Stimulated activated CD8-positive, alpha-beta memory T cell treated with anti-CD3 and anti-CD28 coated beads, Interleukin-2, amount 100 ng/mL, for 48 hours (primary cell): ENCODE results near the gene ERG.

Source experiments
- DNase-seq, 2 donors: peaks; one replicate each; pipeline ENCODE4 v3.0.0-alpha.2; 2020; ENCODE audit warnings: low read depth in 2 of 2

Gene ERG

GRCh38 chr21:38500073-38500472 lies 1.8 kb upstream of the ERG start:
- DNase-seq = no peak

DNA sequence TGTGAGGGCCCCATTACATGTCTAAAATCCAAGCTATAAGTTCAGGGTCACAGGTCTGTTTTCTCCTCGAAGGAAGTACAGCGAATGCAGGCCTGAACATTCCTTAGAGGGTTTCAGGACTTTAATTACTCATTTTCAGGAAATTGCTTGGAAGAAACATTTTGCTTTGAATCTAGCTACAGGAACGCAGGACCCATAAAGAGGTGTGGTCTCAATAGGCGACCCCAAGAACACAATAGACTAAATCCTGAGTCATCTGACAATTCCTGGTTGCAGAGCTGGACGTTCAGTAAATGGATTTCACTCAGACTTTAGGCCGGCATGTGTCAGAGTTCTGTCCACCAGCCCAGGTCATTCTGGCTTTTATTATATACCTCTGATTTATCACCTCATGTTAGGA lies 1.0 kb upstream of the ERG start:
- no peak for DNase-seq

DNA sequence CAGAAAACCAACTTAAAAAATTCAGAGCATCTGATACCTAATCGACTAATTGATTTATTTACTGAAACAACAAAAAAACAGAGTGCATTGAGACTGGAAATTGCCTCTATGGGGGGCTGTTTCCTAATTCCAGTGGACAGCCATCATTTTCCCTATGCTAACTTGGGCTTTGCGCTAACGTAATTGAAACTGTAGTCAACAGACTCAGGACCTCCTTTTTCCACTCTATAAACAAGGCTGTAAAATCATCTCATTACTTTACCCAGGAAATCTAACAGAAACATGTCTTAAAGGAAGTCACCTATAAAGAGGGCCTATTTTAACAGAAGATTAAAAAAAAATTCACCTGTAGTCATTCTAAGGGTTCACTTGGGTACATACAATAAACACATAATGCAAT lies 2.1 kb downstream of the ERG start:
- no peak for DNase-seq

- no peak for DNase-seq
These were observed 2.6 kb downstream of the ERG start for GRCh38 chr21:38495696-38496095.

GRCh38 chr21:38495242-38495641 lies 3.0 kb downstream of the ERG start:
- no peak for DNase-seq

GRCh38 chr21:38494703-38495102 lies 3.6 kb downstream of the ERG start:
- no peak for DNase-seq

DNA sequence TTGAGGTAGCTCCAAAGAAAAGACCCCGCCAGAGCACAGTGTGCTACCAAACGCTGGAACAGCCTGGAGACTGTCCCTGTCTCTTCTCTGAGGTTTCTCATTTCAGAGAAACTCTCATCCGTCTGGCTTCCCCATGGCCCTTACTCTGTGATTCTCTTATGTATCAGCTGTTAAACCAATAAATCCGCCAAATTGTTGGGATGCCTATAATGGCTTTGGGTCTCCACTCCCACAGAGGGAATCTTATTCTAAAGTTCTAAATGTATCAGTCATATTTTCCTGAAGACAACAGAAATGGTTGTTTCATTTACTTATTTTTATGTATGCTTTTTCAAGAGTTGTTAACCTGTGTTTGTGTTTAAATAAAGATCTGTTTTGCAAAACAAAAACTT lies 4.0 kb downstream of the ERG start:
- no peak for DNase-seq

GRCh38 chr21:38493549-38494250 lies 4.6 kb downstream of the ERG start:
- DNase-seq = no peak

DNA sequence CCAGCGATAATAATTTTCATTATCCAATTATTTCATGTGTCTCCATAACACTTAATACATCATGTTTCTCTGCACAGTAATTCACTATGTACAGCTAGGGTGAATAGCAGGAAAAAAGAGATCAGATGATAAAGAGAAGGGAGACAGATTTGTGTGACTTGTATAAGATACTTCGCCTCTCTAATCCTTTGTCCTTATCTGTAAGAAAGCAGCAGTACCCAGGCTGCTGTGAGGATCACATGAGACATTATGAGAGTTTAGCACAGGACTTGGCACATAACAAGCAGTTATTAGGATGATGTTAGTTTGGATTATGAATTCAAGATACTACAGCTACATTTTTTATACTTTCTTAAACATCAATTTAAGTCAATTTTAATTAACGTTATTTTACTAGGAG lies 6.3 kb downstream of the ERG start:
- no peak for DNase-seq

DNA sequence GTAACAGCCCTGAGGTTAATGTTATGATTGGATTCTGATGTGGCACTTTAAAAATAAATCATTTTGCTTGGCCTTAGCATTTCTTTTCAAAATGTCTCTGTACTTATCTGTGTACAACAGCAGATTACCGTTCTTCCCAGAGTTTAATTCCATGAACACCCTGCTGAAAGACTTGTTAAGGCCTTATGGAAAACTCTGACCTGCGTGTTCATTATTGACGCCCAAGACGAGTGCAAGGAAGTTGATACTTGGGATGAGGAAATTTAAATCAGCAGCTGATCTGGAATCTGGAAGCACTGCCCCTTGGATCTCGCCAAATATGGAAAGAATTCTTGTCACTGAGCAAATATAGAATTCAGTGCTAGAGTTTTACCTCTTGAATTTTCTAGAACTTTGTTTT lies 6.7 kb downstream of the ERG start:
- DNase-seq = no peak

GRCh38 chr21:38490411-38491020 lies 7.8 kb downstream of the ERG start:
- DNase-seq = no peak

GRCh38 chr21:38489729-38490128 lies 8.5 kb downstream of the ERG start:
- no peak for DNase-seq

DNA sequence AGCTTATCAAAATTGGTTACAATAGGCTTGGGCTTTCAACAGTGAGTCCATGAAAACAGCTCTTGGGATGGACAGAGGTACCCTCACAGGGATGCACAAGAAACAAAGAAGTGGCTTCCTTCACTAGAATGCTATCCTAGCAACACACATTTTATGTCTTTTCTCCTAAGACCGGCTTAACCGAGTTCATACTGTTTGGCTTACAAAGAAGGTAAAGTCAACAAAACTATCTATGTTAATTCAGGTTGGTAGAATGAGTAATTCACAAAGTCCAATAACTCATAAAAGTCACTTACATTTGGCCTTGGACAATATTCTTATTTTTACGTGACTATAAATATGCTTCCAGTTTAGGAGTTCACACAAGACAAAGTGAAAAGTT lies 9.0 kb downstream of the ERG start:
- DNase-seq = no peak

DNA sequence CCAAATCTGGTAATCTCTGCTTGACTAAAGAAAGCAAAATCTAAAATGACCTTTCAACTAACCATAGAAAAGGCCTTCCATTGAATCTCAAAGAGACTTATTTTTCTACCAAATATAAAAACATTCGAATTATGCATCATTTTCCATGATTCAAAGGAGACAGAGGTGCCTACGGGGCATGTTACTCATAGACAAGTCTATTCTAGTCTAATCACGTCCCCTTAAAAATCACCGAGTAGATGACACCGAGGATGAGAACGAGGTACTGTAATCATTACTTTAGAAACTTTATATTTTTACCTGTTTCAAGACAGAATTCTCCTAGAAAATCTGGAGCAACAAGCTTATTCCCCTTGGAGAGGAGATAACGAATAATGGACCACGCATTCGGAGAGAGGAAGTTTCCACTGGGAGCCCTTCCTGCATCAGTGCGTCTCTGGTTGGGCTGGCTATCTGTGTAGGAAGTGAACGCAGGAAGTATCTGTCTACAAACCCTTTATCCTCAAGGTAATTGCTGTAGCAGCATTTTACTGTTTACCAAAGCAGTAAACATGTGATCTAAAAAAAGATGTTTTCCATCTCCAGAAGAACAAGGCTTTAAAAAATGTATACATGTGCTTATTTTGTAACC lies 9.5 kb downstream of the ERG start:
- no peak for DNase-seq

- no peak for DNase-seq
These were observed 10.2 kb downstream of the ERG start for GRCh38 chr21:38487901-38488639.

GRCh38 chr21:38486706-38487105 lies 11.6 kb downstream of the ERG start:
- no peak for DNase-seq

GRCh38 chr21:38486221-38486620 lies 12.1 kb downstream of the ERG start:
- DNase-seq = no peak

DNA sequence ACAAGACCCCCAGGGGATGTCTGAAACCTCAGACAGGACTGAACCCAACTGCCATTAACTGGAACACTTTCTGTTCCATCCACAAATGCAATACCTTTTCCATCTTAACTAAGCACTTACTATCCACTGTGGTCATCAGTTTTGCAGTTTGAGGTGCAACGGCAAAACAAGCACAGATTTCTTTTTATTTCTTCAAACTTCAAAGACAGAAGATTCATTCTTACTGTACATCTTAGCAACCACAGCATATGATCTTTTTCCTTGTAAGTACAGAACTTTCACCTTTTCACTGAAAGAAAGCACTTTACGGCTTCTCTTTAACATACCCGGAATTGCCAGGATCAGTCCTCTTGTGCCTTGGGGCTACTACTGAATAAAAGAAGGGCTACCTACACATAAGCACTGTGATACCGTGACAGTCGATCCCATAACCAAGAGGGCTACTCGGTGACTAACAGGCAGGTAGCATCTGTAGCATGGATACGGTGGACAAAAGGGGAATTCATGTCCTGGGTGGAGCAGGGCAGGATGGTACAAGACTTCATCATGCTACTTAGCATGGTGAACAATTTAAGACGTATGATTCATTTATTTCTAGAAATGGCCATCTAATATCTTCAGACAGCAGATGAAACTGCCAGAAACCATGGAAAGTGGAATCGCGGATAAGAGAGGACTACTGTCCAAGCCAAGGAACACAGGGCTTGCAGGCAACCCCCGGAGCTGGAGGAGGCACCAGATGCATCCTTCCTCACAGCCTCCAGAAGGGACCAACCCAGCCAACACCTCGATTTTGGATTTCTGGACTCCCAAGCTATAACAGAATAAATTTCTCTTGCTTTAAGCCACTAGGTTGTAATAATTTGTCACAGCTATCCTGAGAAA lies 18.4 kb downstream of the ERG start:
- DNase-seq = no peak

DNA sequence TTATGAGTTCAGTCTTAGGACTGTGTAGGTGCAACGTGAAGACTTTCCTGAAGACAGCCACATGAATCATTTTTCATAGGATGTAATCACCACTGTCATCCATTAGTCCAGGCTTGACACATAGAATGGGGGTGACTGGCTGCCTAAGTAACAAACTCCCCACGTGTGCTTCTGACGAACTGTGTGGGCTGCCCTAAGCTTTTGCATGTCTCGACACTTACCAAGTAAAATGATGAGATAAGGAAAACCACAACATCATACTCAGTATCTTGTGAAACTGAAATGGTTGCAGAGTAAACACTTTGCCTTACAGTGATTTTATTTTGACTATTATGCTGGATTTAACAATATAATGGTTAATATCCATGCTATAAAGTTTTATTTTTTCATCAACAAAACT lies 19.5 kb downstream of the ERG start:
- DNase-seq = peak in 1 of 2 donors; percentile 5

DNA sequence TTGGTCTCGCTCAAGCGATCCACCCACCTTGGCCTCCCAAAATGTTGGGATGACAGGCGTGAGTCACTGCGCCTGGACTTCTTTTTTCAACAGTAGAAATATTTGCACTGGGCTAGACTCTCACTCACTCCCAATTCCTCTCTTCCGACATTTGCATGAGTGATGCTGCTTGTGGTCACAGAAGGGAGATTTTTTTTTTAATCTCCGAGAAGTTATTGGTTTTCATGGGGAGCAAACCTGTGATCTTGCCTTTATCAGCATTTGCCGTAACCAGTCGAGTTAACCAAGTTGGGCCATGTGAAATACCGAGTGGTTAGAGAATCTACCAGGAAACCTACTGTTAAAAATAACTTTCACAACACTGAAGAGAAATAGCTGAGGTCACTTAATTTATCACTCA lies 21.1 kb downstream of the ERG start:
- DNase-seq = no peak

GRCh38 chr21:38476385-38476784 lies 21.9 kb downstream of the ERG start:
- DNase-seq = no peak

- DNase-seq = no peak
These were observed 22.8 kb downstream of the ERG start for GRCh38 chr21:38475519-38475918.
